Diencephalon (tissue), 1 donor: ENCODE results near the gene CCDC175. TPM values are rescaled to one million over a fixed set of nuclear protein-coding genes. Genes with fewer than 3 reads are reported as not detected.

ENCODE experiments used
- total RNA-seq: library from RNA; depleted of rRNA; stranded (reverse); fragments of >200 nt; gene quantifications from one replicate; pipeline ENCODE4 v1.2.3, GENCODE V29; 2014

The CCDC175 gene
- 2.1 TPM for total RNA-seq

DNA sequence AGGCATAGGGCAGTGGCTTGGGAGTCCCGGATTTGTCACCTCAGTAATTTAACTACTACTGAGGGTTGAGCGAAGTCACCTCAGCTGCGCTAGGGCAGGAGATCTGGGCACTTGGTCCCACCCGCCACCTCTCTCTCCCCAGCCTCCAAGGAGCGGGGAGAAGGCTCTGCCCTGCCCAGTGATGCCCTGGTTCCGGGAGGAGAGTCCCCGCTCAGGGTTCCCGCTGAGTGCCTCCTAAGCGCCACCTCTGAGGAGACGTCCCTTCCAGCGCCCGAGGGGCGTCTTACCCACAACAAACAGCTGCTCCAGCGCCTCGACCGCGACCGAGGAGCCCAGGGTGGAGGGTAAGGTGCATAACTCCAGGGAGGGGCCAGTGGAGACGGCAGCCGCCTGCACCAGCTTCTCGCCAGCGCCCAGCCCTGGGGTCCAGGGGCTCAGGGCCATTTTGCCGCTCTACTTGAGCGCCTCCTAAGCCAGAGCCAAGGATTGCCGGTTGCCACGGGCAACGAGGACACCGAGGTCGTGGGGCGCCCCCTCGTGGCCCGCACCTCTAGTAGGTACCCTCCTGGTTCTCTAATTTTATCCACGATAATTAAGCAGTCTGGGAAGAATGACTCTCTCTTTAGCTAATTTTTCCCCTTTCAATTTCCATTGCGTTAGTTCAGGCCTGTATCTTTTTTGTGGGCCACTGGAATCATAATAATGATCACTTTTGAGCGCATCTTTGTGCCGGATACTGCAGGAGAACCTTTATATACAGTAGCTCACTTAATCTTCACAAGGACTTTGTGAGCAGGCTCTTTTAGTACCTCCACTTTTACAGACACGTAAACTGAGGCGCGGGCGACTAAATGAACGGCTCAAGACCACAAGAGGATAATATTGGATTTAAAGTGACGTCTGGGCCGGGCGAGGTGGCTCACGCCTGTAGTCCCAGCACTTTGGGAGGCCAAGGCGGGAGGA, at the start of gene CCDC175:
CCDC175 (minus strand) TSS at position 481 of the 963 bp plus-strand sequence; CDS start at position 444, 37 bp downstream.

GRCh38 chr14:59483819-59484638, 92.6 kb downstream of the CCDC175 start, which contains the start of the genes JKAMP and L3HYPDH:
Gene JKAMP, plus strand, starts transcription at chr14:59484517. Its CDS starts 73 bp downstream, at chr14:59484590.
Gene L3HYPDH, minus strand, starts transcription at chr14:59484408. Its CDS starts 92 bp downstream, at chr14:59484316.

GRCh38 chr14:59465316-59466135, 111.1 kb downstream of the CCDC175 start, which contains the start of gene GPR135:
Gene GPR135, minus strand, starts transcription at chr14:59465380. Its CDS starts 154 bp downstream, at chr14:59465226.

Other genes with a start within 250 kb of the CCDC175 start
- gene GPR135, start 111.4 kb downstream of the CCDC175 start, total RNA-seq = 6.2 TPM
- gene L3HYPDH, start 92.4 kb downstream of the CCDC175 start, total RNA-seq = 19.1 TPM
- gene JKAMP, start 92.3 kb downstream of the CCDC175 start, total RNA-seq = 85.3 TPM